ENCODE measurements around the gene RNF157. TPM values are rescaled to one million over a fixed set of nuclear protein-coding genes. Genes with fewer than 3 reads are reported as not detected.
"Not testable (repeated sequence)": the region's sequence is repeated elsewhere in the genome, so short reads cannot be mapped to it uniquely, and the experiment has no call there.

The RNF157 gene
- total RNA-seq, 1 experiment from 2014 or later: 11.2 TPM

GRCh38 chr17:76252967-76253766 is 12.9 kb upstream of the RNF157 start:
- H3K27ac Mint-ChIP-seq: not testable (repeated sequence)
- CTCF ChIA-PET: interaction anchor here (3.9 kb wide), 1 partner anchor 26 kb away, joined by 13 read pairs; no protein-coding TSS in a partner anchor

GRCh38 chr17:76252040-76252954 is 12.0 kb upstream of the RNF157 start:
- ChIA-PET CTCF (interaction anchor here (0.7 to 2.0 kb wide), 2 partner anchors 28 to 71 kb away, joined by 3 to 14 read pairs; no protein-coding TSS in a partner anchor), POLR2A (no interaction called here)
- DNase-seq (ENCODE audit: low spot score): no peak

More at GRCh38 chr17:76252967-76253766, 12.9 kb upstream of the RNF157 start:
- H3K27me3 Mint-ChIP-seq (ENCODE audit: low read depth); DNase-seq (ENCODE audit: low spot score); POLR2A ChIA-PET; H3K4me3 Mint-ChIP-seq; H3K36me3 Mint-ChIP-seq; ATAC-seq; H3K4me1 Mint-ChIP-seq; H3K9me3 Mint-ChIP-seq: not testable (repeated sequence)

GRCh38 chr17:76251478-76252039 is 11.3 kb upstream of the RNF157 start:
- POLR2A ChIA-PET: no interaction called here
- ATAC-seq (no peak), DNase-seq (ENCODE audit: low spot score) (no peak)
- Mint-ChIP-seq H3K4me1 (peaks cover 4% of the 10 kb centered on the region), H3K36me3 (no peaks in the 10 kb centered on the region), H3K27ac (no peak overlapping the region), H3K4me3 (no peak overlapping the region), H3K27me3 (ENCODE audit: low read depth) (no peaks in the 10 kb centered on the region), H3K9me3 (peaks cover under 1% of the 10 kb centered on the region)
- CTCF ChIA-PET: interaction anchor here (0.7 to 2.0 kb wide), 2 partner anchors 28 to 70 kb away, joined by 3 to 14 read pairs; no protein-coding TSS in a partner anchor
- TF ChIP-seq TEAD4 (CRISPR knock-in tag; IDR thresholded peaks at IDR 0.05): no peak
- TF ChIP-seq ESRRA (CRISPR knock-in tag; IDR thresholded peaks at IDR 0.05; ENCODE audit: borderline replicate concordance): no peak
- TF ChIP-seq NFATC4 (CRISPR knock-in tag; IDR thresholded peaks at IDR 0.05): no peak
- no peak for TF ChIP-seq ZNF317 (CRISPR knock-in tag; IDR thresholded peaks at IDR 0.05; ENCODE audit: borderline replicate concordance, low read depth)
- TF ChIP-seq GRHL2 (CRISPR knock-in tag; IDR thresholded peaks at IDR 0.05; ENCODE audit: insufficient replicate concordance, severe bottlenecking): no peak
- TF ChIP-seq NR2C2 (CRISPR knock-in tag; IDR thresholded peaks at IDR 0.05): no peak
- TF ChIP-seq ZNF671 (CRISPR knock-in tag; IDR thresholded peaks at IDR 0.05): no peak
- TF ChIP-seq ZNF281 (CRISPR knock-in tag; IDR thresholded peaks at IDR 0.05): no peak
- TF ChIP-seq ATF6 (CRISPR knock-in tag; IDR thresholded peaks at IDR 0.05): no peak
- TF ChIP-seq CTCF (IDR thresholded peaks at IDR 0.05): no peak
- no peak for TF ChIP-seq ZNF532 (CRISPR knock-in tag; IDR thresholded peaks at IDR 0.05; ENCODE audit: borderline replicate concordance)
- TF ChIP-seq FOXP1 (CRISPR knock-in tag; IDR thresholded peaks at IDR 0.05; ENCODE audit: borderline replicate concordance): no peak
- TF ChIP-seq ZNF396 (CRISPR knock-in tag; IDR thresholded peaks at IDR 0.05; ENCODE audit: borderline replicate concordance): no peak

More at GRCh38 chr17:76252040-76252954, 12.0 kb upstream of the RNF157 start:
- Mint-ChIP-seq H3K4me3 (no peak overlapping the region), H3K36me3 (no peaks in the 10 kb centered on the region), H3K27me3 (ENCODE audit: low read depth) (no peaks in the 10 kb centered on the region), H3K4me1 (peaks cover 4% of the 10 kb centered on the region; the same call in 1 of the 2 replicates), H3K9me3 (peaks cover 5% of the 10 kb centered on the region), H3K27ac (no peak overlapping the region)
- ATAC-seq: no peak
- TF ChIP-seq GABPB1 (CRISPR knock-in tag; IDR thresholded peaks at IDR 0.05) (peak; percentile 84), NR3C1 (CRISPR knock-in tag; conservative IDR thresholded peaks at IDR 0.05; ENCODE audit: low read depth) (no peak)
